Spleen (tissue), 11 donors: Measurements from ENCODE around the gene HSPA4. TPM values are rescaled to one million over a fixed set of nuclear protein-coding genes. Genes with fewer than 3 reads are reported as not detected.

Source experiments
- DNase-seq: peaks from one replicate; pipeline ENCODE4 v3.0.0-alpha.2; 2020
- H3K27ac ChIP-seq, 8 donors: fragments of 200-600 bp; sonication (generic) in 7 of 8; 1 replicate in 4 of 8; 2 replicates in 4 of 8; pipeline versions ENCODE4 v1.5.0 to v1.8.0; 2016 to 2021; ENCODE audit warnings: inconsistent platforms in 4 of 8, mild to moderate bottlenecking in 4 of 8, moderate library complexity in 1 of 8
- H3K27me3 ChIP-seq, 7 donors: fragments of 200-600 bp; sonication (generic) in 6 of 7; replicated peaks in 1 of 7; 1 replicate in 4 of 7; 2 replicates in 3 of 7; pipeline versions ENCODE4 v1.5.0 to v1.8.0; 2016 to 2021; ENCODE audit warnings: inconsistent platforms in 3 of 7, mild to moderate bottlenecking in 1 of 7
- H3K36me3 ChIP-seq, 6 donors: fragments of 200-600 bp; sonication (generic) in 5 of 6; 1 replicate in 4 of 6; 2 replicates in 2 of 6; pipeline versions ENCODE4 v1.5.0 to v1.8.0; 2016 to 2021; ENCODE audit warnings: inconsistent platforms in 2 of 6
- H3K4me1 ChIP-seq, 6 donors: fragments of 200-600 bp; sonication (generic) in 5 of 6; 1 replicate in 3 of 6; 2 replicates in 3 of 6; pipeline versions ENCODE4 v1.5.0 to v1.8.0; 2016 to 2021; ENCODE audit warnings: inconsistent platforms in 3 of 6
- H3K4me3 ChIP-seq, 8 donors: fragments of 200-600 bp; sonication (generic) in 7 of 8; 1 replicate in 4 of 8; 2 replicates in 4 of 8; pipeline versions ENCODE4 v1.5.0 to v1.8.0; 2016 to 2021; ENCODE audit warnings: inconsistent platforms in 4 of 8, mild to moderate bottlenecking in 4 of 8, moderate library complexity in 2 of 8
- H3K9me3 ChIP-seq, 8 donors: fragments of 200-600 bp; sonication (generic) in 7 of 8; 1 replicate in 4 of 8; 2 replicates in 4 of 8; pipeline versions ENCODE4 v1.5.0 to v1.8.0; 2016 to 2021; ENCODE audit warnings: inconsistent platforms in 4 of 8
- POLR2A ChIP-seq, 3 donors: fragments of 450-650 bp; IDR thresholded peaks; one replicate each; pipeline ENCODE4 v1.5.1; 2017; ENCODE audit warnings: antibody characterized with exemption in 3 of 3, mild to moderate bottlenecking in 1 of 3
- POLR2AphosphoS5 ChIP-seq, 3 donors: sonication (generic); formaldehyde crosslinking; IDR thresholded peaks; one replicate each; pipeline ENCODE4 v1.5.1; 2017; ENCODE audit warnings: antibody characterized with exemption in 3 of 3
- WGBS, 5 donors: extraction: QIAGEN DNeasy Blood & Tissue Kit in 3 of 5; methylation state at CpG; one replicate each; pipeline versions ENCODE4 v1.1.5 to v1.1.7; 2013 to 2018; 5-methylcytosine and 5-hydroxymethylcytosine counted together
- intact Hi-C: fragments of 100-400 bp; cut with DNase I; formaldehyde crosslinking; loops from one replicate; pipeline ENCODE4 v1.15.0; 2023; ENCODE audit warnings: low total_unique reads
- polyA plus RNA-seq, 3 donors: library from polyadenylated mRNA; stranded (reverse); fragments of 200-250 nt; gene quantifications; one replicate each; pipeline ENCODE4 v1.2.1, GENCODE V29; 2013
- total RNA-seq, 7 donors: library from RNA; depleted of rRNA in 3 of 7; stranded (reverse); fragments of >200 nt in 3 of 7; fragmentation: NEBNext Ultra II Directional in 4 of 7; extraction: Animal tissue kit (Norgen Biotek cat#: 25700) in 4 of 7; gene quantifications; one replicate each; pipeline versions ENCODE4 v1.1.0 to v1.2.1, GENCODE V29; 2016 to 2021
- TF ChIP-seq, protein P1 (sequence below), 11 experiments: fragments of 200-600 bp in 7 of 11; fragments of 450-650 bp in 4 of 11; sonication (generic) in 4 of 11; IDR thresholded peaks in 8 of 11; conservative IDR thresholded peaks in 3 of 11; 1 replicate in 7 of 11; 2 replicates in 4 of 11; pipeline versions ENCODE4 v1.4.0 to v1.8.0; 2016 to 2021; ENCODE audit warnings: antibody characterized with exemption in 11 of 11, inconsistent platforms in 4 of 11, mild to moderate bottlenecking in 1 of 11
- donor health status: healthy with polysubstance abuse.
- donor health status: DM: no; HTN: no; CAD: no; lungs with moderate emphysema.
- donor health status: DM: no; HTN: no; CAD: no.
- donor health status: Bipolar disorder and iron deficiency.
- donor health status: healthy.
- donor health status: DM: no; HTN: no; CAD: no.
- donor health status: DM: yes; HTN: yes; CAD: no.

The HSPA4 gene
- total and polyA plus RNA-seq, 10 donors, result 38.0 to 74.6 (median 60.0) TPM

DNA sequence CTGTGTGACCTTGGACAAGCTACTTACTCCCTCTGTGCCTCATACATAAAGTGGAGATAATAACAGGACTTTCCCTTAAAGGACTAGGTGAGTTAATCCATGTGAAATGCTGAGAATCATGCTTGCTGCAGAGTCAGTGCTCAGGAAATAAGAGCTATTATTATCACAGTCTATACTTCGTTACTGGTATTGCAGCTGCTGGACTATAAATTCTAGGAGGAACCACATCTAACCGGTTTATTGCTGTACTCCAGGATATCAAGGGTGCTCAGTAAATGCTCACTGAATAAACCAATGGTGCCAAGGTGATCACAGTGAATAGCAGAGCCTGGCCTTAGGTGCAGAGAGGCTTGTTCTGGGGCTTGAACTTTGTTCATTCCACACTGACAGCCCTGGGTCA lies 69.3 kb downstream of the HSPA4 start:
- Histone ChIP-seq H3K36me3 (no peaks in the 10 kb centered on the region), H3K27ac (no peak overlapping the region), H3K27me3 (no peaks in the 10 kb centered on the region), H3K4me3 (no peak overlapping the region), H3K9me3 (no peaks in the 10 kb centered on the region), H3K4me1 (no peaks in the 10 kb centered on the region)
- intact Hi-C loops, result no loop called here
- WGBS, 5 donors, result 13 to 61% (median 39%) methylated on average over 2 of the region's 2 CpGs
- no peak for DNase-seq
- TF ChIP-seq POLR2A (IDR thresholded peaks at IDR 0.05), result no peak
- TF ChIP-seq, protein P1, sequence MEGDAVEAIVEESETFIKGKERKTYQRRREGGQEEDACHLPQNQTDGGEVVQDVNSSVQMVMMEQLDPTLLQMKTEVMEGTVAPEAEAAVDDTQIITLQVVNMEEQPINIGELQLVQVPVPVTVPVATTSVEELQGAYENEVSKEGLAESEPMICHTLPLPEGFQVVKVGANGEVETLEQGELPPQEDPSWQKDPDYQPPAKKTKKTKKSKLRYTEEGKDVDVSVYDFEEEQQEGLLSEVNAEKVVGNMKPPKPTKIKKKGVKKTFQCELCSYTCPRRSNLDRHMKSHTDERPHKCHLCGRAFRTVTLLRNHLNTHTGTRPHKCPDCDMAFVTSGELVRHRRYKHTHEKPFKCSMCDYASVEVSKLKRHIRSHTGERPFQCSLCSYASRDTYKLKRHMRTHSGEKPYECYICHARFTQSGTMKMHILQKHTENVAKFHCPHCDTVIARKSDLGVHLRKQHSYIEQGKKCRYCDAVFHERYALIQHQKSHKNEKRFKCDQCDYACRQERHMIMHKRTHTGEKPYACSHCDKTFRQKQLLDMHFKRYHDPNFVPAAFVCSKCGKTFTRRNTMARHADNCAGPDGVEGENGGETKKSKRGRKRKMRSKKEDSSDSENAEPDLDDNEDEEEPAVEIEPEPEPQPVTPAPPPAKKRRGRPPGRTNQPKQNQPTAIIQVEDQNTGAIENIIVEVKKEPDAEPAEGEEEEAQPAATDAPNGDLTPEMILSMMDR (IDR thresholded peaks at IDR 0.05 in 8 of 11, conservative IDR thresholded peaks at IDR 0.05 in 3 of 11), result no peak
- no peak for TF ChIP-seq POLR2AphosphoS5 (IDR thresholded peaks at IDR 0.05)

DNA sequence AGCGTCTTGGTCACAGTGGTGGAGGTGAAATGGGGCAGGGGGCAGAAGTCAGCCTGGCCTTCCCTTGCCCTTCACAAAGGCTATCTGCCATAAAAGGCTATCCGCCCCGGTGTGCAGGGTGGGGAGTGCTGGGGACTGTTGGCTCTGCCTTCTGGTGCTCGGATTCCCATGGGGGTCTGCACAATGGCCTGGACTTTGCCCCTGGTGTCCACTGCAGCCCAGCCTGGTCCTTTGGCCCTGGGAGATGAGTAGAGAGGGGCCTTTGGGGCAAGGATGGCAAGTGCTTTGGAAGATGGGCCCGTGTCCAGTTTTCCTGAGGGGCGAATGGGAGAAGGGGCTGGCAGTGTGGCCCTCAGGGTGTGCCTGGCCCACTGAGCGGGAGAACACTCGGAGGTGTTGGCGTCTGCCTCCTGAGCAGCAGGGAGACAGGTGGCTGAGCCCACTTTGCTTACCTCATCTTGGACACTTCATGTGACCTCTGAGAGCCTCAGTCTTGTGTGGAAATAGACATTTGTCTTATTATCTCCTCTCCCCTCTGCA lies 69.9 kb downstream of the HSPA4 start:
- WGBS, 5 donors, result 79 to 92% (median 84%) methylated on average over 9 of the region's 9 CpGs
- no peak for DNase-seq

DNA sequence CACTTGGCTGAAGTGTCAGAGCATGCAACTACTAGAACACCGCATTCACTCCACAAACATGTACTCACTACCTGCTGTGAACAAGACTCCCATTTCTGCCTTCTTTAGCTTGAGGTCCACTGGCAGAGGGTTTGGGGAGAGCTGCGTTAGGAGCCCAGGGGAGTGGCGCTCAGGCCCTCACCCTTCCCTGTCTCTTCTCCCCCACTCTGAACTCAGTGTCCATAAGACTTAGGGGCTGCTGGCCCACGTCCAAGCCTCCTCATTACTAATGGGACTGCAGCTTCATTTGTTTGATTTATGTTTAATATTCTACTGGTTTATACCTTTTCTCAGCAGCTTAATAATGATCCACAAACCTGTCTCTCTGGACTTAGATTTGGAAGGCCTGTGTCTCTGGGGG lies 70.9 kb downstream of the HSPA4 start:
- no peak overlapping the region for H3K27ac ChIP-seq
- no peaks in the 10 kb centered on the region for H3K9me3 ChIP-seq
- no peak overlapping the region for H3K4me3 ChIP-seq
- TF ChIP-seq POLR2AphosphoS5 (IDR thresholded peaks at IDR 0.05) (no peak), POLR2A (IDR thresholded peaks at IDR 0.05) (no peak)
- TF ChIP-seq, protein P1 (IDR thresholded peaks at IDR 0.05 in 8 of 11, conservative IDR thresholded peaks at IDR 0.05 in 3 of 11), result no peak
- no peaks in the 10 kb centered on the region for H3K27me3 ChIP-seq
- DNase-seq, result no peak
- H3K36me3 ChIP-seq, result no peaks in the 10 kb centered on the region
- H3K4me1 ChIP-seq, result no peaks in the 10 kb centered on the region
- intact Hi-C loops, result no loop called here
- WGBS, 5 donors, result 82 to 92% (median 88%) methylated on average over 4 of the region's 4 CpGs

More for the DNA sequence above, 69.9 kb downstream of the HSPA4 start:
- intact Hi-C loops, result no loop called here
- no peak overlapping the region for H3K27ac ChIP-seq
- no peaks in the 10 kb centered on the region for H3K4me1 ChIP-seq
- no peaks in the 10 kb centered on the region for H3K36me3 ChIP-seq
- no peak overlapping the region for H3K4me3 ChIP-seq
- H3K27me3 ChIP-seq, result no peaks in the 10 kb centered on the region
- H3K9me3 ChIP-seq, result no peaks in the 10 kb centered on the region
- TF ChIP-seq POLR2AphosphoS5 (IDR thresholded peaks at IDR 0.05) (no peak), POLR2A (IDR thresholded peaks at IDR 0.05) (no peak)
- TF ChIP-seq, protein P1 (IDR thresholded peaks at IDR 0.05 in 8 of 11, conservative IDR thresholded peaks at IDR 0.05 in 3 of 11), result no peak

DNA sequence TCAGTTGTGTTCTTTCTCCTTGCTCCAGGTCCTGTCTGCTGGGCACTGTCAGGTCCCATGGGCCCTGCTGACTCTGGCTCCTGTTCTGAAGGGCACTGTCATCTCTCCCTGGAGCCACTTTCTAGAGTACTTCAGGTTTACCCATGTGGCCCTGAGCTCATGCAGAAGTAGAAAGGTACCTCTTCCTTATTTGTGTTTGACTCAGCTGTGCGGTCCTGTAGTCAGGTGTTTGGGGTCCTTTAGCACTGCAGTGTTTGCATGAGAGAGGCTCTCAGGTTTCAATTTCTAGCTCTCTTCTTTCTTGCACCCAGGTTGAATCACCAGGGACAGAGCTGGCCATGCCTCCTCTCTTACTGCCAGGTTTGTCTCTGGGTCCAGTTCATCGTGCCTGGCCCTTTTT lies 71.5 kb downstream of the HSPA4 start:
- WGBS, 5 donors, result 73 to 90% (median 85%) methylated on average over 2 of the region's 2 CpGs

More for the DNA sequence above, 71.5 kb downstream of the HSPA4 start:
- intact Hi-C loops, result no loop called here
- Histone ChIP-seq H3K4me3 (no peak overlapping the region), H3K27me3 (no peaks in the 10 kb centered on the region), H3K36me3 (no peaks in the 10 kb centered on the region), H3K9me3 (no peaks in the 10 kb centered on the region), H3K4me1 (no peaks in the 10 kb centered on the region), H3K27ac (no peak overlapping the region)
- DNase-seq, result no peak
- TF ChIP-seq, protein P1 (IDR thresholded peaks at IDR 0.05 in 8 of 11, conservative IDR thresholded peaks at IDR 0.05 in 3 of 11), result no peak
- no peak for TF ChIP-seq POLR2AphosphoS5 (IDR thresholded peaks at IDR 0.05)
- TF ChIP-seq POLR2A (IDR thresholded peaks at IDR 0.05), result no peak
